ENCODE results near the gene SETD4. TPM values are rescaled to one million over a fixed set of nuclear protein-coding genes. Genes with fewer than 3 reads are reported as not detected.

Gene SETD4
- 10 to 100 TPM in 7 of 10 donors, 1 to 10 TPM in 3; 7.8 to 13.1 (median 10.9) TPM for total RNA-seq
- polyA plus RNA-seq: 10 to 100 TPM in 1 of 2 donors, 1 to 10 TPM in 1; 6.7 to 10.2 TPM
- long read RNA-seq, donor 1, partial matches to known transcripts: 11 of 19 reads
- long read RNA-seq, donor 1, other reads (novel, unspliced or antisense): 7 of 19 reads
- long read RNA-seq, donor 2, partial matches to known transcripts: 10 of 21 reads
- long read RNA-seq, donor 2, other reads (novel, unspliced or antisense): 10 of 21 reads
- long read RNA-seq, donor 3, partial matches to known transcripts: 22 of 35 reads
- long read RNA-seq, donor 3, other reads (novel, unspliced or antisense): 11 of 35 reads

- ATAC-seq (peak; percentile 94 to 99 (median 97)), DNase-seq (peak; percentile 90 to 95)
- Histone ChIP-seq H3K4me3 (peak within 1 kb of the TSS; percentile 50 to 97 (median 74)), H3K27me3 (no peaks in the 10 kb centered on the region), H3K27ac (peak within 1 kb of the TSS; percentile 91 to 100 (median 94)), H3K4me1 (peaks cover 0 to 37% (median 16%) of the 10 kb centered on the region in 9 donors), H3K36me3 (peaks cover 0 to 33% (median 18%) of the 10 kb centered on the region in 9 donors), H3K9me3 (no peaks in the 10 kb centered on the region)
- intact Hi-C loops (cut with DNase I): loop anchor here in 3 of 10 donors (2.0 to 5.0 kb wide), 2 partner anchors 47 to 52 kb away; no protein-coding TSS in a partner anchor
- WGBS, 2 donors: 0 to 1% methylated on average over 57 of the region's 57 CpGs
- TF ChIP-seq CTCF (IDR thresholded peaks at IDR 0.05): no peak
Observed at GRCh38 chr21:36060159-36060921, at the start of gene SETD4. TSS of gene SETD4 (minus strand) at chr21:36060526. CDS start at chr21:36058888, 1,638 bp downstream.

- TF ChIP-seq CTCF (IDR thresholded peaks at IDR 0.05): no peak
- no peak for ATAC-seq
- DNase-seq: no peak
- Histone ChIP-seq H3K4me1 (peaks cover 0 to 22% (median 4%) of the 10 kb centered on the region in 9 donors), H3K9me3 (no peaks in the 10 kb centered on the region), H3K27me3 (peaks cover 0 to 16% (median 10%) of the 10 kb centered on the region in 7 donors), H3K4me3 (no peak overlapping the region), H3K36me3 (no peaks in the 10 kb centered on the region), H3K27ac (no peak overlapping the region)
- 95 to 96% methylated on average over 10 of the region's 10 CpGs for WGBS, 2 donors
- intact Hi-C loops (cut with DNase I): loop anchor here in 4 of 10 donors (5.0 to 10.0 kb wide), 4 partner anchors 38 to 55 kb away; partner anchors contain the start of genes CBR1 (in 1 of the 4) and SETD4 (in 1 of the 4)
Observed at GRCh38 chr21:36109868-36110267, 49.5 kb upstream of the SETD4 start.

GRCh38 chr21:36105327-36105842, 45.1 kb upstream of the SETD4 start:
- DNase-seq (no peak), ATAC-seq (no peak)
- H3K27ac ChIP-seq: no peak overlapping the region
- no peak for TF ChIP-seq CTCF (IDR thresholded peaks at IDR 0.05)
- H3K4me3 ChIP-seq: no peak overlapping the region
- WGBS, 2 donors: 63 to 71% methylated on average over 4 of the region's 4 CpGs
- H3K4me1 ChIP-seq: peaks cover 0 to 11% (median 0%) of the 10 kb centered on the region in 9 donors
- peaks cover 0 to 60% (median 40%) of the 10 kb centered on the region in 7 donors for H3K27me3 ChIP-seq
- no peaks in the 10 kb centered on the region for H3K36me3 ChIP-seq
- no peaks in the 10 kb centered on the region for H3K9me3 ChIP-seq
- intact Hi-C loops (cut with DNase I): loop anchor here in 4 of 10 donors (5.0 to 10.0 kb wide), 4 partner anchors 33 to 51 kb away; partner anchors contain the start of genes CBR1 (in 1 of the 4) and SETD4 (in 1 of the 4)

All from heart right ventricle (tissue), 16 donors.